GM12878 (cell line): ENCODE results near the gene OR13C2. TPM values are rescaled to one million over a fixed set of nuclear protein-coding genes. Genes with fewer than 3 reads are reported as not detected.
A peak's percentile ranks its signal among the peaks of the same experiment; 100 is the strongest.

Experiments
- BRCA1 ChIP-seq: IDR thresholded peaks from 2 replicates; pipeline ENCODE4 v1.6.1; 2011; ENCODE audit warnings: low read depth, low read length, improper control_type of control experiment
- CREM ChIP-seq: IDR thresholded peaks from 2 replicates; pipeline ENCODE4 v1.6.1; 2014; ENCODE audit warnings: antibody characterized with exemption, low read depth
- EP300 ChIP-seq, 2 experiments: fragments of 150-350 bp in 1 of 2; IDR thresholded peaks; 2 replicates each; pipeline ENCODE4 v1.6.1; 2011 to 2012; ENCODE audit warnings: low read depth in 2 of 2, low read length in 2 of 2, borderline replicate concordance in 1 of 2, improper control_type of control experiment in 1 of 2, inconsistent platforms in 1 of 2; ENCODE audit not compliant: control insufficient read depth in 1 of 2
- GATAD2B ChIP-seq: fragments of 450-650 bp; conservative IDR thresholded peaks from 2 replicates; pipeline ENCODE4 v1.6.1; 2017; ENCODE audit warnings: low read depth, mild to moderate bottlenecking, moderate library complexity
- HDAC6 ChIP-seq: fragments of 200-600 bp; sonication (generic); IDR thresholded peaks from one replicate; pipeline ENCODE4 v1.8.0; 2017; ENCODE audit warnings: antibody characterized with exemption; ENCODE audit not compliant: unreplicated experiment
- IKZF2 ChIP-seq, 2 experiments: fragments of 450-650 bp; IDR thresholded peaks; 2 replicates each; pipeline ENCODE4 v1.6.1; 2017; ENCODE audit warnings: mild to moderate bottlenecking in 2 of 2, moderate library complexity in 2 of 2
- MXI1 ChIP-seq: fragments of 150-350 bp; IDR thresholded peaks from 2 replicates; pipeline ENCODE4 v1.6.1; 2011; ENCODE audit warnings: low read depth, mild to moderate bottlenecking, inconsistent platforms, low read length, improper control_type of control experiment
- NR2C1 ChIP-seq: fragments of 450-650 bp; IDR thresholded peaks from 2 replicates; pipeline ENCODE4 v1.6.1; 2017; ENCODE audit warnings: antibody characterized with exemption, mild to moderate bottlenecking, moderate library complexity
- NR2C2 ChIP-seq: IDR thresholded peaks from 2 replicates; pipeline ENCODE4 v1.6.1; 2011; ENCODE audit warnings: borderline replicate concordance, low read depth; ENCODE audit not compliant: control insufficient read depth, insufficient read length
- NRF1 ChIP-seq: conservative IDR thresholded peaks from 2 replicates; pipeline ENCODE4 v1.6.1; 2011; ENCODE audit warnings: mild to moderate bottlenecking, low read depth, low read length, improper control_type of control experiment
- PAX8 ChIP-seq: fragments of 450-650 bp; IDR thresholded peaks from 2 replicates; pipeline ENCODE4 v1.6.1; 2017; ENCODE audit warnings: mild to moderate bottlenecking, moderate library complexity
- PML ChIP-seq: IDR thresholded peaks from 2 replicates; pipeline ENCODE4 v1.6.1; 2012; ENCODE audit warnings: low read length, inconsistent platforms
- RELB ChIP-seq: fragments of 450-650 bp; IDR thresholded peaks from 2 replicates; pipeline ENCODE4 v1.6.1; 2017; ENCODE audit warnings: low read depth, mild to moderate bottlenecking, moderate library complexity
- RUNX3 ChIP-seq: IDR thresholded peaks from 2 replicates; pipeline ENCODE4 v1.6.1; 2012; ENCODE audit warnings: low read length, inconsistent platforms
- STAT1 ChIP-seq: fragments of 450-650 bp; conservative IDR thresholded peaks from 2 replicates; pipeline ENCODE4 v1.6.1; 2014; ENCODE audit warnings: antibody characterized with exemption, mild to moderate bottlenecking
- TAF1 ChIP-seq: IDR thresholded peaks from 2 replicates; pipeline ENCODE4 v1.6.1; 2011; ENCODE audit warnings: mild to moderate bottlenecking, low read depth, low read length, borderline replicate concordance
- TBL1XR1 ChIP-seq: IDR thresholded peaks from 2 replicates; pipeline ENCODE4 v1.6.1; 2012; ENCODE audit warnings: low read depth, low read length, improper control_type of control experiment
- USF2 ChIP-seq: IDR thresholded peaks from 2 replicates; pipeline ENCODE4 v1.6.1; 2011; ENCODE audit warnings: low read depth, low read length, improper control_type of control experiment, borderline replicate concordance
- ZBTB33 ChIP-seq: fragments of 450-650 bp; IDR thresholded peaks from 2 replicates; pipeline ENCODE4 v1.6.1; 2017; ENCODE audit warnings: mild to moderate bottlenecking
- ZBTB40 ChIP-seq: fragments of 450-650 bp; IDR thresholded peaks from 2 replicates; pipeline ENCODE4 v1.6.1; 2016; ENCODE audit warnings: mild to moderate bottlenecking, moderate library complexity, borderline replicate concordance
- polyA plus RNA-seq, 11 experiments: library from polyadenylated mRNA; depleted of rRNA in 4 of 11; unstranded in 6 of 11; stranded (reverse) in 5 of 11; fragments of >200 nt; fragmentation: Nextera tagmentation in 4 of 11; fragmentation: Illumina TruSeq in 1 of 11; extraction: Ambion mirVana in 4 of 11; extraction: Trizol in 1 of 11; gene quantifications; 1 replicate in 1 of 11; 2 replicates in 10 of 11; pipeline versions ENCODE4 v1.2.1 to v1.2.3, GENCODE V29; 2011 to 2016; ENCODE audit warnings: inconsistent platforms in 2 of 11, missing spikeins in 2 of 11, low read depth in 1 of 11
- total RNA-seq, 4 experiments: library from RNA; depleted of rRNA in 3 of 4; stranded (reverse); fragments of >200 nt in 3 of 4; fragmentation: Illumina TruSeq in 1 of 4; extraction: Trizol in 1 of 4; gene quantifications; 2 replicates each; pipeline versions ENCODE4 v1.2.1 to v1.2.3, GENCODE V29; 2013 to 2021

The OR13C2 gene
- total and polyA plus RNA-seq, 10 of the 15 experiments (the other 5 are each of a cell fraction or from before 2014, with no cell fraction given): 0.11 TPM; not detected in 9

GRCh38 chr9:104604801-104605200 lies 626 bp downstream of the OR13C2 start (continued):
- TF ChIP-seq ZBTB33 (no peak), ZBTB40 (no peak), RELB (no peak), NR2C2 (no peak), TAF1 (no peak), CREM (no peak; the same call in 1 of the 2 replicates), STAT1 (no peak), NR2C1 (no peak), TBL1XR1 (no peak), PML (no peak), BRCA1 (no peak), USF2 (no peak), RUNX3 (peak; percentile 35; the same call in 1 of the 2 replicates), GATAD2B (no peak), IKZF2 (IDR thresholded peaks at IDR 0.05) (peak in 1 of 2 experiments; percentile 32; a peak in 1 of 4 replicates), EP300 (IDR thresholded peaks at IDR 0.05; ENCODE audit: borderline replicate concordance in 1 of 2, control insufficient read depth in 1 of 2, low read depth in 2 of 2, low read length in 2 of 2) (peak; percentile 34 to 58; a peak in 3 of 4 replicates), NRF1 (no peak), MXI1 (no peak), PAX8 (no peak), HDAC6 (no peak)
